HCT116 (cell line): ENCODE results near the gene TRIM10.
"Not testable (repeated sequence)": the region's sequence is repeated elsewhere in the genome, so short reads cannot be mapped to it uniquely, and the experiment has no call there.

Experiments
- CTCF ChIP-seq, 3 experiments: fragments of 200-600 bp in 1 of 3; sonication (generic) in 1 of 3; IDR thresholded peaks in 2 of 3; conservative IDR thresholded peaks in 1 of 3; 2 replicates each; pipeline ENCODE4 v1.5.1; 2012 to 2017; ENCODE audit warnings: low read depth in 2 of 3, low read length in 2 of 3, antibody characterized with exemption in 1 of 3, borderline replicate concordance in 1 of 3, control low read depth in 1 of 3, mild to moderate bottlenecking in 1 of 3, mixed read lengths in 1 of 3, mixed run types in 1 of 3, moderate library complexity in 1 of 3; ENCODE audit not compliant: insufficient read depth in 1 of 3
- MAX ChIP-seq: IDR thresholded peaks from 2 replicates; pipeline ENCODE4 v1.6.1; 2012
- POLR2A ChIP-seq: IDR thresholded peaks from 2 replicates; pipeline ENCODE4 v1.7.0; 2011; ENCODE audit warnings: borderline replicate concordance; ENCODE audit not compliant: insufficient read depth, insufficient read length; ENCODE audit errors: extremely low read depth
- POLR2AphosphoS5 ChIP-seq: IDR thresholded peaks from 2 replicates; pipeline ENCODE4 v1.6.1; 2011; ENCODE audit warnings: mild to moderate bottlenecking, low read depth, low read length, moderate library complexity
- REST ChIP-seq: IDR thresholded peaks from 2 replicates; pipeline ENCODE4 v1.6.1; 2012; ENCODE audit warnings: low read depth
- YY1 ChIP-seq: IDR thresholded peaks from 2 replicates; pipeline ENCODE4 v1.6.1; 2011; ENCODE audit warnings: low read length, low read depth, moderate library complexity, mild to moderate bottlenecking; ENCODE audit not compliant: insufficient replicate concordance; ENCODE audit errors: extremely low read depth

- TF ChIP-seq REST; CTCF (IDR thresholded peaks at IDR 0.05 in 2 of 3, conservative IDR thresholded peaks at IDR 0.05 in 1 of 3; ENCODE audit: borderline replicate concordance in 1 of 3, insufficient read depth in 1 of 3, low read depth in 2 of 3, low read length in 2 of 3); MAX; POLR2A; YY1; POLR2AphosphoS5: not testable (repeated sequence)
These were observed 42.3 kb downstream of the TRIM10 start for GRCh38 chr6:30118691-30119090.
